ENCODE data around the gene SIGLEC7.

Gene SIGLEC7

DNA sequence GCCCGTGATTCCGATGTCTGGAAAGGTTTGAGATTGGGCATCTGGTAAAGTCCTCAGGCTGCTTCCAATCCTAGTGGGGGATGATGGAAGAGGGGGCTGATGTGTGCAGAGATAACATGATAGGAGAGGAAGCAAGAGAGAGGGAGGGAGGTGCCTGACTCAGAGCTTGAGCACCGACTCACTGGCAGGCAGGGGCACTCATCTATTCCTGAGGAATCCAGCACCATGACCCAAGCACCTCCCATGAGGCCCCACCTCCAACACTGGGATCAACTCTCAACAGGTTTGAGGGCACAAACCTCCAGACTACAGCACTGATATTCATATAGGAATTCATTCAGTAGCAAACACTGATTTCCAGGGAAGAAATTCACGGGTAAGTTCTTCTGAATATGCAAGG is 23.0 kb upstream of the SIGLEC7 start:
- no peak for DNase-seq

DNA sequence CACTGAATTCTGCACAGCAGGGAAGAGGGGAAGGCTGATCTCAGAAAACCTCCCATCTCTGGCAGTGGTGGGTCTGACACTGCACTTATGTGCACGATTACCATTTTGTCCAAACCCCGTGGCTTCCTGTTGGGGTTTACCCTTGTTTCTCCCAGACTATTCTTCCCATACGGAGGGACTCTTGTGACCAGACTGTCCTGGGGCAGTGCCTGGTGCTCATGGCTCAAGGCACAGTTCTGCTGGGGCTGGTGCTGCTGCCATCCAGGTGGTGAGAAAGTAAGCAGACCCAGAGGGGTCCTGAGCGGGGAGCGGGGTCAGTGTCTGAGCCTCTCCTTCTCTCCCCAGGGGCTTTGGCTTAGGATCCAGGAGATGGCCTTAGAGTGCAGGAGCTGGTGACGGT is 22.5 kb upstream of the SIGLEC7 start:
- no peak for DNase-seq

DNA sequence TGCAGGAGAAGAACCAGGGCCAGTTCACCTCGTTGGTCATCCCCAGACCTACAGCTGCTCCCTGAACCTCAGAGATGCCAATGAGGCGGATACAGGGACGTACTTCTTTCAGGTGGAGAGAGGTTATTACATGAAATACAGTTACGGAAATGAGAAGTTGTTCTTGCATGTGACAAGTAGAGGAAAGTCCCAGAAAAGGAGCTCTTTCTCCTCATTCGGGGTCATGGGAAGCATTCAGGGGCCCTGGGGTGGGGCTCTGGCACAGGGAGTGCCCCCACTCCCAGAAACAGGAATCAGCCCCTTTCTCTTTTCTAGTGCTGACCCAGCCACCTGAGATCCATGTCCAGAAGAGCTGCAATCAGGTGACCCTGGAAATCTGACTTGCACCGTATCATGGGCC is 21.9 kb upstream of the SIGLEC7 start:
- DNase-seq = no peak

DNA sequence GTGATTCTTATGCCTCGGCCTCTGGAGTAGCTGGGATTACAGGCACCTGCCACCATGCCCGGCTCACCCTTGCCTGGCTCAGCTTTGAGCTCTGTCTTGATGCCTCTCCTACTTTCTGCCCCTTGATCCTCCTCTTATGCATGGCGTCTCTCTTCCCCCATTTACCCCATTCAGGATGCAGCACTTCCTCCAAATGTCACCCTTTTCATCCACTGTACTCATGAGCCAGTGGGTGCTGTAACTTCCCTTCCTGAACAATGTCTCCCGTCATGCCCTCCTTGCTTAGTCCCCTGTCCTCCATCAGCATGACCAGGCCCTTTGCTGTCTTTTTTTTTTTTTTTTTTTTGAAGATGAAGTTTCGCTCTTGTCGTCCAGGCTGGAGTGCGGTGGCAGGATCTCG is 20.8 kb upstream of the SIGLEC7 start:
- DNase-seq = no peak

DNA sequence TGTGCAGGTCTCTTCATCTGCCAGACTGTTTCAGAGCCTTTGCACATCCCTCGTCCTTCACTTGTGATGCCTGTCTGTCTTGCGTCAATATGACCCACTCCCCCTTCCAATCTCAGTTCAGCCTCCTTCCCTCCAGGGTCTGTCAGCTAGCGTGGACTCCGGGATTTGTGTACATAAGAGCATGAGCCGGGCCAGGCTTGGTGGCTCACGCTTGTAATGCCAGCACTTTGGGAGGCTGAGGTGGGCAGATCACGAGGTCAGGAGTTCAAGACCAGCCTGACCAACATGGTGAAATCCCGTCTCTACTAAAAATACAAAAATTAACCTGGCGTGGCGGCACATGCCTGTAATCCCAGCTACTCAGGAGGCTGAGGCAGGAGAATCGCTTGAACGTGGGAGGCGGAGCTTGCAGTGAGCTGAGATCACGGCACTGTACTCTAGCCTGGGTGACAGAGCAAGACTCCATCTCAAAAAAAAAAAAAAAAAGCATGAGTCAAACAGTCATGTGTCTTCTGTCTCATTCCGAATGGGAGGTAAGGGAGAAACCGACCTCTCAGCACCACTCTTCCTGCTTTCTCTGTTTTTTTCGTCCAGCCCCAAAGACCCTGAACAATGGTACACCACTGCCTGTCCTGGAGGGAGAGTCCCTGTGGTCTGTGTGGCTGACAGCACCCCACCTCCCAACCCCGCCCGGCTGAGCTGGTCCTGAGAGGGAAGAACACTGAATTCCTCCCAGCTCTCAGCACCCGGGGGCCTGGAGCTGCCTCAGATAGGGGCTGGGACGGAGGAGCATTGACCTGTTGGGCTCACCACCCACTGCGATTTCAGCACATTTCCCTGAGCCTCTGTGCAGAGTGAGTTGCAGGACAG is 19.8 kb upstream of the SIGLEC7 start:
- DNase-seq = no peak

DNA sequence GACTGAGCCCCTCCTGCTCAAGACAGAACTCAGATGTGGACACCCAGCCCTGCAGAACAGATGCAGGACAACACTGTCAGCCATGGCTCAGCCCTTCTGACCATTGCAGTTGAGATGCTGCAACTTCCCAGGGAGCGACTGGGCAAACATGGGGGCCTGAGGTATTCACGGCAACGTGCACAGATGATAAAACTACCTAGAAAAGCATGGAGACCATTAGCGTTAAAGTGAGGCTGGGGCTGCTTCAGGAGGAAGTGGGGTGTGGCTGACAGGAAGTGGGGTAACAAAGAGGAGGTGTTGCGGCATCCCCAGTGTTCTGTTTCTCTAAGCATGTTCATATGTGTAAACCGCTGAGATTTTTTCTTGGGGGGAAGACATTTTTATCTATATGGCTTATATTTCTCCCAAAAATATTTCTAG is 18.7 kb upstream of the SIGLEC7 start:
- DNase-seq = no peak

DNA sequence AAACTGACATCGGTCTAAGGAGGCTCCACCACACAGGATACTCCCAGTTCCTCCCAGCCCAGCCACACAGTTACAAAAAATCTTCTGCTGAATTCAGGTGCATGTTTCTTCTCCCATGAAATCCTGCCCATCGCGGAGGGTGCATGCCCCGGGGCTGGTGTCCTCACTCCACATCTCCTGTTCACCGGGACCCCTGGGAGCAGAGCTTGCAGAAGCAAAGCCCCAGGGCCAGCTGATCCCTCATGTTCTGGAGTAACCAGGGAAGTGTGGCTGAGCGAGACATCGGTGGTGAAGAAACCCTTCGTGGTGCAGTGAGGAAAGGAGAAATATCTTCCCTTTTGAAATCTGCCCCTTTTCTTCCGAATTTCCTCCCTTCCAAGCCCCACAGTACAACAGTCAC is 18.3 kb upstream of the SIGLEC7 start:
- DNase-seq = no peak

DNA sequence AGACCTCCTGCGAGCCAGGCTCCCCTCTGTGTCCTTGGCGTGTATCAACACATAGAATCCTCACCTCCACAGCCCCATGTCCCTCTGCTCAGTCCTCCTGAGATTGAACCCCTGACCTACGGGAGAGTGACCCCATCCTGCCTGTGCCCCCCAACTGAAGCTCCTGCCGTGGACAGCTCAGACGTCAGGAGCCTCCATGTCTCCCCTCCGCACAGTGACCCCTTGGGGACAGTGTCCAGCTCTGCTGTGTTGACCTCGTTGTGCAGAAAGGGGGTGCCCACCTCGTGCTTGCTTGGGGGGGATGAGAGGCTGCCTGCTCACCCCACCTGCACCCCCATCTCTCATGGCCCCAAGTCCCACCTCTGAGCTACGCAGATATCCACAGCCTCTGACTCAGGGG is 17.9 kb upstream of the SIGLEC7 start:
- no peak for DNase-seq

DNA sequence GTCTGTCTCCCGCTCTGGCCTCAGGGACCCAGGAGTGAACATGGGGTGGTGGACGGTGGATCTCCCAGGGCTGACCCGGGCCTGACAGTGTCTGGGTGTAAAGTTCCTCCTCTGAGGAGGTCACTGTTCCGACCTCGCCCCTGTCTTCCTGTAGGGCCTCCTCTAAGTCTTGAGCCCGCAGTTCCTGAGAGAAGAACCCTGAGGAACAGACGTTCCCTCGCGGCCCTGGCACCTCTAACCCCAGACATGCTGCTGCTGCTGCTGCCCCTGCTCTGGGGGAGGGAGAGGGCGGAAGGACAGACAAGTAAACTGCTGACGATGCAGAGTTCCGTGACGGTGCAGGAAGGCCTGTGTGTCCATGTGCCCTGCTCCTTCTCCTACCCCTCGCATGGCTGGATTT is 17.4 kb upstream of the SIGLEC7 start, which contains the start of gene SIGLEC9:
Gene SIGLEC9 (plus strand): TSS at position 178 of the 400 bp plus-strand sequence. CDS start 69 bp downstream, at position 247.
- DNase-seq = no peak

DNA sequence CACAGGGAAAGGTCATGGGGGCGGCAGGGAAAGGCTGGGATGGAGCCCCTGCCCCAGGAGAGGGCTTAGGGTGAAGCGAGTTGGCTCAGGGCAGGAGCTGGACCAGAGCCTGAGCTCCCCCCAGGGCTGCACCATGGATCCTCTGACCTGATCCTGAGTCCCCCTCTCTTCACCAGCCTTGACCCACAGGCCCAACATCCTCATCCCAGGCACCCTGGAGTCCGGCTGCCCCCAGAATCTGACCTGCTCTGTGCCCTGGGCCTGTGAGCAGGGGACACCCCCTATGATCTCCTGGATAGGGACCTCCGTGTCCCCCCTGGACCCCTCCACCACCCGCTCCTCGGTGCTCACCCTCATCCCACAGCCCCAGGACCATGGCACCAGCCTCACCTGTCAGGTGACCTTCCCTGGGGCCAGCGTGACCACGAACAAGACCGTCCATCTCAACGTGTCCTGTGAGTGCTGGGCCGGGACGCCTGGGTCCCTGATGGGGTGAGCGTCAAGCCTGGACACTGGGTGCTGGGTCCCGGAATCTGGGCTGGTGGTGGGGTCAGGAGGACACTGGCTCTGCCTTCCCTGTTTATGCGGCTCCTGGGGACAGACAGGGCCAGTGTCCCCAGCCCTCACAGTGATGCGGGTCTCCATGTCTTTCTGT is 16.6 kb upstream of the SIGLEC7 start:
- no peak for DNase-seq

DNA sequence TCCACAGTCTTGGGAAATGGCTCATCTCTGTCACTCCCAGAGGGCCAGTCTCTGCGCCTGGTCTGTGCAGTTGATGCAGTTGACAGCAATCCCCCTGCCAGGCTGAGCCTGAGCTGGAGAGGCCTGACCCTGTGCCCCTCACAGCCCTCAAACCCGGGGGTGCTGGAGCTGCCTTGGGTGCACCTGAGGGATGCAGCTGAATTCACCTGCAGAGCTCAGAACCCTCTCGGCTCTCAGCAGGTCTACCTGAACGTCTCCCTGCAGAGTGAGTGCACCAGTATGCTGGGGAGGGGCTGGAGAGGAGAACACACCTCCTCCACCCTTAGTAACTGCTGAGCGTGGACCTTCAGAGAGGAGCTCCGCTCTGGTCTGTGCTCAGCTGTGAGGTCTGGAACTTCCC is 15.1 kb upstream of the SIGLEC7 start:
- DNase-seq = no peak

DNA sequence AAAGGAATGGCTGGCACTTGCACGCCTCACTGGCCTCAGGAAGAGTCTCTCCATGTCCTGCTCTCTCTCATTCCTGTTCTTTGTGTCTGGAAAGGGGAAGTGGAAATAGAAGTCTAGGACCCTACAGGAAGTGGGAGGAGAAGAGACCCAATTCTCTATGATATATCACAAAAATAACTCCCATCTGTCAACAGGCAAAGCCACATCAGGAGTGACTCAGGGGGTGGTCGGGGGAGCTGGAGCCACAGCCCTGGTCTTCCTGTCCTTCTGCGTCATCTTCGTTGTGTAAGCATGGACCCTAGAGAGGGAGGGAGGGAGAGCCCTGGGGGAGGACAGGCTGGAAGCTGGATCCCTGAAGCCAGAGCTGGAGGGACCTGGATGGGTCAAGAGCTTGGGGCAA is 14.3 kb upstream of the SIGLEC7 start:
- DNase-seq = peak; percentile 49

DNA sequence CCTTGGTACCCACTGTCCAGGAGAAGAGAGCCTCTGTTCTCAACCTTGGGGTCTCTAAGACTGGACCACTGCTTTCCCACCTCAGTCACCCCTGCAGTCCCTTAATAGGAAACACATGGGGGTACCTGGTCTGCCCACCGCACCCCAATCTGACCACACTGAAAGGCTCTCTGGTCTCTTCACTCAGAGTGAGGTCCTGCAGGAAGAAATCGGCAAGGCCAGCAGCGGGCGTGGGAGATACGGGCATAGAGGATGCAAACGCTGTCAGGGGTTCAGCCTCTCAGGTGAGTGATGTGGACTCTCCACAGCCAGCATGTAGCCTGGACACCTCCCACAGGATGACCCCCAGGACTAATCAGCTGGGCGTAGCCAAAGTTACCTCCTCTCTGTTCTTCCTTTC is 13.9 kb upstream of the SIGLEC7 start:
- DNase-seq = no peak

DNA sequence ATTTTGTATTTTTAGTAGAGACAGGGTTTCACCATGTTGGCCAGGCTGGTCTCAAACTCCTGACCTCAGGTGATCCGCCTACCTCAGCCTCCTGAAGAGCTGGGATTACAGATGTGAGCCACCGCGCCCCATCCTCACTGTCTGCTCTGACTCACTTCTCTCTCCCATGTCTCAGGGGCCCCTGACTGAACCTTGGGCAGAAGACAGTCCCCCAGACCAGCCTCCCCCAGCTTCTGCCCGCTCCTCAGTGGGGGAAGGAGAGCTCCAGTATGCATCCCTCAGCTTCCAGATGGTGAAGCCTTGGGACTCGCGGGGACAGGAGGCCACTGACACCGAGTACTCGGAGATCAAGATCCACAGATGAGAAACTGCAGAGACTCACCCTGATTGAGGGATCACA is 12.4 kb upstream of the SIGLEC7 start:
- no peak for DNase-seq

DNA sequence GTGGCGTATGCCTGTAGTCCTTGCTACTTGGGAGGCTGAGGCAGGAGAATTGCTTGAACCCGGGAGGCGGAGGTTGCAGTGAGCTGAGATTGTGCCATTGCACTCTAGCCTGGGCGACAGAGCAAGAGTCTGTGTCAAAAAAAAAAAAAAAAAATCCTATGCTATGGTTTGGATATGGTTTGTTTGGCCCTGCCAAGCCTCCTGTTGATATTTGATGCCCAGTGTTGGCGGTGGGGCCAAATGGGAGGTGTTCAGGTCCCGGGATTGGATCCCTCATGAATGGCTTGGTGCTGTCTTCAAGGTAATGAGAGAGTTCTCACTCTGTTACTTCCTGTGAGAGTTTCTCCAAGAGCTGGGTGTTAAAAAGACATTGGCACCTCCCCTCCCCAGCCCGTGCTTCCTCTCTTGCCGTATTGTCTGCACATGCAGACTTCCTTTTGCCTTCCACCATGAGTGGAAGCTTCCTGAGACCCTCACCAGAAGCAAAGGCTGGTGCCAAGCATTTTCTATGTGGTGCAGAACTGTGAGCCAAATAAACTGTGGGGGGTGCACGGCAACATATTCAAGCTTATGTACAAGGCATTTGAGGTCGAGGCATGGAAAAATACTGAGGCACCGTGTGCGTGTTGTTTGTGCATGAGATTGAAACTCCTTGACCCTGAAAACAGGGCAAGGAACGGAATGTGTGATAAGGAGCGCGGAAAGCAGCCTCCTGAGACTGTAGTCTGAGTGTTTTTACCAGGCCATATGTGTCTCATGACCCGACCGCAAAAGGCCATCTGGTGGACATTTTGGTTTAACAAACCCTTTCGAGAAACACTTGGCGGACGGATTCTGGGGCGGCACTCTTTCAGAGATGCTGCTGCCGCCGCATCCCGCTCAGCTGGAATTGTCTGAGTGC is 10.1 kb upstream of the SIGLEC7 start:
- DNase-seq = peak; percentile 45

DNA sequence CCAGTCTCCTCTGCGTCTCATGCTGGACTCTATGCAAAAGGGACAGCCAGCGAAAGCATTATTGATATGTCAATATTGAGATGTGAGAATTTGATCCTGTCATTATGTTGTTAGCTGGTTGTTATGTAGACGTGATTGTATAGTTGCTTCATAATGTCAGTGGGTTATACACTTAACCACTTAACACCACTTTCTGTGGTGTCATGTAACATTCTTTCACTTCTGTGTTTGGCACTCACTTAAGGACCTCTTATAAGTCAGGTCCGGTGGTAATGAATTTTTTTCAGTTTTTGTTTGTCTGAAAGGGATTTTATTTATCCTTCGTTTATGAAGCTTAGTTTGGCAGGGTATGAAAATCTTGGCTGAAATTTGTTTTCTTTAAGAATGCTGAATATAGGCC is 7.1 kb upstream of the SIGLEC7 start:
- no peak for DNase-seq

DNA sequence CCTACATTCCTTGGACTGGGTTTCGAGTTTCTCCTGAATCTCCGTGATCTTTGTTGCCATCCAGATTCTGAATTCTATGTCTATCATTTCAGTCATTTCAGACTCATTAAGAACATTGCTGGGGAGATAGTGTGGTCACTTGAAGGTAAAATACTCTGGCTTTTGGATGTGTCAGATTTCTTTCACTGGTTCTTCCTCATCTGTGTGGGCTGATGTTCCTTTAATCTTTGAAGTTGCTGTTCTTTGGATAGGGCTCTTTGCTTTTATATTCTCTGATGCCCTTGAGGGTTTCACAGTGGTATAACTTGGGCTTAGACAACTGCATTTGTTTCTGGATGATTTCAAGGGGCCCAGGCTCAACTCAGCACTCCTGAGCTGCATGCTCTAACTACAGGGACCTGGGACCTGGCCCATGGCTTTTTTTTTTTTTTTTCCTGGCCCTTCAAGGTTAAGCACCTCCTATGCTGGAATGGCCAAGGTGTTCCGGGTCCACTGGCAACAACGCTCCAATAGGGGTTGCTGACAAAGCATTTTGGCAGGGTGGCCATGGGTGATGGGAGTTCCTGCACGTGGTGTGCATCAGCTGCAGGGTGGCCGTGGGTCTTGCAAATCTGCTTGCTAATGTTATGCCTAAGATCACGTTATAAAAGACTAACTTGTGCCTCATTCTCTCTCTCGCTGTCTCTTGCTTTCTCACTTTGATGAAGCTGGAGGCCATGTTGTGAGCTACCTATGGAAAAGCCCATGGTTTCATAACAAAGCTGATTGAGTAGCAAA is 5.9 kb upstream of the SIGLEC7 start:
- DNase-seq = no peak

DNA sequence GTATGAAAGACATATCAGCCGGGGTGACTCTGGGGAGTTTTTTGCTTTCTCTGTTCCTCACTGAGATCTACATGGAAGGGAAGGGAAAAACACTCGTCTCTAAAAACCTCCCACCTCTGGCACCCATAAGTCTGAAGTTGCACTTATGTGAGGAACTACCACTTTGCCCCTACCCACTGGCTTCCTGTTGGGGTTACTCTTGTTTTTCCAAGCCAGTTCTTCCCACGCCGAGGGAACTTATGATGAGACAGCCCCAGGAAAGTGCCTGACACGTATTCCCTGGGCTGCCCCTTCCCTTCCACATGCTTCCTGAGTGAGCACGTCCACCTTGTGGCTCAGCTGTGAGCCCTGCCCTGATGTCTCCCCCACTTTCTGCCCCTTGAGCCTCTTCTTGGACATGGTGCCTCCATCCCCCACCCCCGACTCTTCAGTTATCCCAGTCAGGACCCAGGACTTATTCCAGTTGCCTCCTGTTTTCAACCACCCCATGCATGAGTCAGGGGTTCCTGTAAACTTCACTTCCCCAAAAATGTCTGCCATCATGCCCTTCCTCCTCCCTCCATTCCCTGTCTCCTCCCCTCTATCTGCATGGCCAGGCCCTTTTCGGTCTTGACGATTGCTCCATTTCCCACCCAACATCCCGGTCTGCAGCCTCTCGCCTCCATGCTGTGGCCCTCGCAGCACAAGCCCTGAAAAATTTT is 5.1 kb upstream of the SIGLEC7 start:
- no peak for DNase-seq

DNA sequence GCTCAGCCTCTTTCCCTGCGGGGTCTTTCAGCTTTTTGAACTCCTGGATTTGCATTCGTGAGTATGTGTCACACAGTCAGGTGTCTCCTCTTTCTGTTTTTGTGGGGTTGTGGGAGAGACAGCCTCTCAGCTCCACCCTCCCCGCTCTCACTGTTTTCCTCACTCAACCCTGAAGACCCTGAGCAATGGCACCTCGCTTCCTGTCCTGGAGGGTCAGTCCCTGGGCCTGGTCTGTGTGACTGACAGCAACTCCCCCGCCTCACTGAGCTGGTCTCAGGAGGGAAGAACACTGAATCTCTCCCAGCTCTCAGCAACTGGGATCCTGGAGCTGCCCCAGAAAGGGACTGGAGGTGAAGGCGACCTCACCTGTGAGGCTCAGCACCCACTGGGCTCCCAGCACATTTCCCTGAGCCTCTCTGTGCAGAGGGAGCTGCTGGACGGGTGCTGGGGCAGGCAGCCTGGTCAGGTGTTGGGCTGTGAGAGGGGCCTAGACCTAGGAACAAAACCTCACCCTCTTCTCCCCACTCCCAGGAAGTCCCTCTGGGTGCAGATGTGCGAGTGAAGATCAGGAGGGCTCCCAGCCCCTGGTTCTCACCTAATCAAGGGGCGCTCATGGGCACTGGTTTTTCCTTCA is 4.2 kb upstream of the SIGLEC7 start:
- no peak for DNase-seq

DNA sequence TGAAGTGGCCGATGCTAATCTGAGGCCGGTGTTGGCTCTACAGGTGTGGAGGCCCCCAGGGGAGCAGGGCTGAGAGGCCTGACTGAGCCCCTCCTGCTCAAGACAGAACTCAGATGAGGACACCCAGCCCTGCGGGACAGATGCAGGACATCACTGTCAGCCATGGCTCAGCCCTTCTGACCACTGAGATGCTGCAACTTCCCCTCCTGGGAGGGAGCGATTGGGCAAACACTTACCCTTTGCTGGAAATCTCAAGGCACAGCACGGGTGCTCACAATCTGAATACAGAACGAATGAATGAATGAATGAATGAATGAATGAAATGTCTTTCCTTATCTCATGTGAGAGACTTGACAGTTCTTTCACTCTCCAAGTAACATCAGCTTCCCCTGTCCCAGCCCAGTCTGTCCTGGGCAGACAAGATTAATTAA is 3.5 kb upstream of the SIGLEC7 start:
- DNase-seq = no peak
